Endothelial cell of umbilical vein (primary cell): ENCODE results near the gene OAS3. TPM values are rescaled to one million over a fixed set of nuclear protein-coding genes. Genes with fewer than 3 reads are reported as not detected.

Experiments
- BruUV-seq: library from RNA; stranded (reverse); fragments of 400-500 nt; replicated peaks from 2 replicates; lab custom pipeline; 2021; lab: Mats Ljungman, UMichigan
- CTCF ChIA-PET: fragments of 300-600, 350-600 bp; sonication (Branson Sonifier 250); formaldehyde crosslinking; loops from one replicate; lab custom pipeline; 2021; ENCODE audit warnings: antibody characterized with exemption, inconsistent platforms; lab: Charles Lee
- POLR2A ChIA-PET: fragments of 300-600, 350-600 bp; sonication (Branson Sonifier 250); formaldehyde crosslinking; loops from one replicate; lab custom pipeline; 2021; ENCODE audit warnings: antibody characterized with exemption, inconsistent platforms; lab: Charles Lee
- DNase-seq: peaks from one replicate; pipeline ENCODE4 v3.0.0-alpha.2; 2011; ENCODE audit warnings: low read depth, low spot score
- FAIRE-seq: peaks from 2 replicates; lab custom pipeline; 2011; peaks lifted over from hg19 to GRCh38; lab: Jason Lieb, UNC
- H2AFZ ChIP-seq: 2 replicates; pipeline ENCODE4 v1.6.0; 2012; ENCODE audit warnings: low read depth, low read length, control low read depth, inconsistent platforms
- H3K27ac ChIP-seq: 2 replicates; pipeline ENCODE4 v1.5.1; 2011; ENCODE audit warnings: low read depth, mild to moderate bottlenecking, control low read depth, low read length, moderate library complexity; ENCODE audit not compliant: insufficient read depth
- H3K27me3 ChIP-seq, 2 experiments: 2 replicates each; pipeline versions ENCODE4 v1.6.0 to v1.6.1; 2011; ENCODE audit warnings: low read length in 2 of 2, mixed read lengths in 1 of 2; ENCODE audit not compliant: control insufficient read depth in 2 of 2, insufficient read depth in 2 of 2
- H3K36me3 ChIP-seq, 2 experiments: 2 replicates in 1 of 2; 3 replicates in 1 of 2; pipeline ENCODE4 v1.5.1; 2011; ENCODE audit warnings: low read length in 2 of 2, mild to moderate bottlenecking in 1 of 2, moderate library complexity in 1 of 2; ENCODE audit not compliant: control insufficient read depth in 2 of 2, insufficient read depth in 2 of 2; ENCODE audit errors: extremely low read depth in 1 of 2
- H3K4me1 ChIP-seq: 3 replicates; pipeline ENCODE4 v1.5.1; 2011; ENCODE audit warnings: mild to moderate bottlenecking, low read length; ENCODE audit not compliant: control insufficient read depth, insufficient read depth; ENCODE audit errors: extremely low read depth
- H3K4me2 ChIP-seq: 2 replicates; pipeline ENCODE4 v1.6.1; 2011; ENCODE audit warnings: low read length, control low read depth, mixed read lengths; ENCODE audit not compliant: insufficient read depth
- H3K4me3 ChIP-seq, 3 experiments: fragments of 200-600 bp in 1 of 3; sonication (generic), shearing (Covaris generic) in 1 of 3; replicated peaks in 1 of 3; 2 replicates each; pipeline ENCODE4 v1.5.1; 2011 to 2016; ENCODE audit warnings: control low read depth in 3 of 3, low read length in 3 of 3, mild to moderate bottlenecking in 2 of 3, inconsistent platforms in 1 of 3, low read depth in 1 of 3, moderate library complexity in 1 of 3; ENCODE audit not compliant: insufficient read depth in 1 of 3
- H3K79me2 ChIP-seq: 2 replicates; pipeline ENCODE4 v1.6.0; 2012; ENCODE audit warnings: low read length, inconsistent platforms; ENCODE audit not compliant: control insufficient read depth, insufficient read depth
- H3K9ac ChIP-seq: replicated peaks from 2 replicates; pipeline ENCODE3; 2011; ENCODE audit warnings: low read length, control low read depth; ENCODE audit not compliant: insufficient read depth; ENCODE audit errors: extremely low read depth
- H3K9me1 ChIP-seq: replicated peaks from 3 replicates; pipeline ENCODE4 v1.6.0; 2011; ENCODE audit warnings: mild to moderate bottlenecking, low read length; ENCODE audit not compliant: control insufficient read depth, insufficient read depth; ENCODE audit errors: extremely low read depth
- H3K9me3 ChIP-seq: replicated peaks from 2 replicates; pipeline ENCODE4 v1.5.1; 2012; ENCODE audit warnings: low read length, inconsistent platforms; ENCODE audit not compliant: control insufficient read depth, insufficient read depth
- H4K20me1 ChIP-seq: replicated peaks from 2 replicates; pipeline ENCODE3; 2011; ENCODE audit warnings: mild to moderate bottlenecking, low read length; ENCODE audit not compliant: control insufficient read depth, insufficient read depth; ENCODE audit errors: extremely low read depth
- CTCF ChIP-seq, 2 donors: IDR thresholded peaks; 1 replicate in 1 of 2; 2 replicates in 1 of 2; pipeline ENCODE4 v1.5.1; 2011; ENCODE audit warnings: low read length in 2 of 2, mild to moderate bottlenecking in 2 of 2, moderate library complexity in 2 of 2, control low read depth in 1 of 2, inconsistent platforms in 1 of 2, low read depth in 1 of 2; ENCODE audit not compliant: insufficient read depth in 1 of 2; ENCODE audit errors: extremely low read depth in 1 of 2
- EZH2 ChIP-seq: IDR thresholded peaks from 2 replicates; pipeline ENCODE4 v1.6.1; 2012; ENCODE audit warnings: borderline replicate concordance, low read depth, mild to moderate bottlenecking, moderate library complexity, low read length, inconsistent platforms; ENCODE audit not compliant: severe bottlenecking
- FOS ChIP-seq: IDR thresholded peaks from 2 replicates; pipeline ENCODE4 v1.6.1; 2011; ENCODE audit warnings: mild to moderate bottlenecking, low read length, moderate library complexity, borderline replicate concordance; ENCODE audit not compliant: insufficient read depth
- GATA2 ChIP-seq: IDR thresholded peaks from 2 replicates; pipeline ENCODE4 v1.7.0; 2011; ENCODE audit warnings: low read depth, mild to moderate bottlenecking, moderate library complexity, mixed read lengths, low read length; ENCODE audit not compliant: insufficient read length, insufficient read depth
- JUN ChIP-seq: IDR thresholded peaks from 2 replicates; pipeline ENCODE4 v1.6.1; 2011; ENCODE audit warnings: borderline replicate concordance, low read depth; ENCODE audit not compliant: insufficient read length, insufficient read depth
- MYC ChIP-seq: IDR thresholded peaks from one replicate; pipeline ENCODE4 v1.6.1; 2011; ENCODE audit warnings: mild to moderate bottlenecking, low read depth, low read length
- POLR2A ChIP-seq: IDR thresholded peaks from 2 replicates; pipeline ENCODE4 v1.6.1; 2012; ENCODE audit warnings: low read depth, mild to moderate bottlenecking, control low read depth, low read length
- POLR2AphosphoS5 ChIP-seq: IDR thresholded peaks from 2 replicates; pipeline ENCODE4 v1.6.1; 2012; ENCODE audit warnings: low read depth, mild to moderate bottlenecking, control low read depth, low read length, moderate library complexity; ENCODE audit not compliant: insufficient read depth
- dilution Hi-C: fragments of 300-500 bp; cut with MboI; formaldehyde crosslinking; loops from one replicate; pipeline ENCODE4 v1.15.0; 2019; ENCODE audit warnings: low sequenced_read_pairs; ENCODE audit not compliant: extremely low pct_ligation_motif_present
- intact Hi-C: fragments of 100-400 bp; cut with micrococcal nuclease; formaldehyde crosslinking; loops from one replicate; pipeline ENCODE4 v1.10.0; 2022
- polyA plus RNA-seq, 4 experiments: library from polyadenylated mRNA; depleted of rRNA in 3 of 4; stranded (reverse) in 3 of 4; unstranded in 1 of 4; fragments of >200 nt; gene quantifications; 2 replicates each; pipeline versions ENCODE4 v1.2.1 to v1.2.3, GENCODE V29; 2011 to 2012; ENCODE audit warnings: missing spikeins in 1 of 4
- total RNA-seq: library from RNA; stranded (reverse); gene quantifications from 2 replicates; pipeline ENCODE4 v1.2.3, GENCODE V29; 2021

The OAS3 gene
- total and polyA plus RNA-seq, 2 donors (not counting 3 experiments of a cell fraction or from before 2014, with no cell fraction given), result 13.1 to 19.8 TPM

- ChIA-PET CTCF (interaction anchor here (2.3 kb wide), 1 partner anchor 12 kb away, joined by 13 read pairs; no protein-coding TSS in a partner anchor), POLR2A (no interaction called here)
- intact Hi-C loops (no loop called here), dilution Hi-C loops (no loop called here)
- H3K9me3 ChIP-seq, result no peaks in the 10 kb centered on the region
- no peaks in the 10 kb centered on the region for H4K20me1 ChIP-seq
- no peak overlapping the region for H3K27ac ChIP-seq
- no TSS peak for BruUV-seq
- no peaks in the 10 kb centered on the region for H3K27me3 ChIP-seq
- H3K79me2 ChIP-seq, result no peaks in the 10 kb centered on the region
- no peak for TF ChIP-seq POLR2A
- TF ChIP-seq GATA2, result no peak
- no peak for TF ChIP-seq FOS
- no peak for TF ChIP-seq JUN
- no peak for TF ChIP-seq MYC
- TF ChIP-seq POLR2AphosphoS5, result no peak
- TF ChIP-seq EZH2, result no peak
- TF ChIP-seq CTCF (IDR thresholded peaks at IDR 0.05; ENCODE audit: extremely low read depth in 1 of 2, insufficient read depth in 1 of 2, low read depth in 1 of 2, low read length in 2 of 2), result no peak
- DNase-seq (no peak), FAIRE-seq (no peak)
- no peak overlapping the region for H2AFZ ChIP-seq
- no peak overlapping the region for H3K9ac ChIP-seq
- H3K4me3 ChIP-seq, result no peak overlapping the region
- no peaks in the 10 kb centered on the region for H3K9me1 ChIP-seq
- no peak overlapping the region for H3K4me2 ChIP-seq
- H3K36me3 ChIP-seq, result no peaks in the 10 kb centered on the region
- H3K4me1 ChIP-seq, result peaks cover 6% of the 10 kb centered on the region
Measured at GRCh38 chr12:112980491-112981158, 42.4 kb downstream of the OAS3 start.
